A673 (cell line): ENCODE measurements around the gene FIBIN. TPM values are rescaled to one million over a fixed set of nuclear protein-coding genes. Genes with fewer than 3 reads are reported as not detected.

Experiments
- BruUV-seq: library from RNA; stranded (reverse); fragments of 400-500 nt; replicated peaks from 2 replicates; lab custom pipeline; 2021; lab: Mats Ljungman, UMichigan
- CTCF ChIA-PET: fragments of 300-600 bp; sonication (Branson Sonifier 250); formaldehyde crosslinking; loops from one replicate; lab custom pipeline; 2022; ENCODE audit warnings: antibody characterized with exemption; lab: Charles Lee
- POLR2A ChIA-PET: fragments of 300-600 bp; sonication (Branson Sonifier 250); formaldehyde crosslinking; loops from one replicate; lab custom pipeline; 2022; ENCODE audit warnings: antibody characterized with exemption; ENCODE audit not compliant: low non-redundant PET; lab: Charles Lee
- DNase-seq: peaks from one replicate; pipeline ENCODE4 v3.0.0-alpha.2; 2015; ENCODE audit warnings: low spot score
- H3K27ac ChIP-seq: fragments of 200-600 bp; sonication (generic); 2 replicates; pipeline ENCODE4 v1.5.1; 2016; ENCODE audit warnings: mixed run types, low read depth, mild to moderate bottlenecking, mixed read lengths, antibody characterized with exemption, low read length; ENCODE audit not compliant: poor library complexity, severe bottlenecking
- H3K27me3 ChIP-seq: fragments of 200-600 bp; sonication (generic); replicated peaks from 2 replicates; pipeline ENCODE4 v1.6.1; 2017; ENCODE audit warnings: mixed run types, low read depth, mild to moderate bottlenecking, mixed read lengths, antibody characterized with exemption, low read length; ENCODE audit not compliant: insufficient read depth, poor library complexity
- H3K36me3 ChIP-seq: fragments of 200-600 bp; sonication (generic); 2 replicates; pipeline ENCODE4 v1.6.1; 2016; ENCODE audit warnings: mixed run types, mild to moderate bottlenecking, mixed read lengths, antibody characterized with exemption, low read length; ENCODE audit not compliant: insufficient read depth, poor library complexity, severe bottlenecking
- H3K4me1 ChIP-seq: fragments of 200-600 bp; sonication (generic); 2 replicates; pipeline ENCODE4 v1.6.1; 2017; ENCODE audit warnings: mixed run types, mild to moderate bottlenecking, mixed read lengths, antibody characterized with exemption, low read length; ENCODE audit not compliant: insufficient read depth, poor library complexity, severe bottlenecking
- H3K4me3 ChIP-seq: fragments of 200-600 bp; sonication (generic); 2 replicates; pipeline ENCODE4 v1.5.1; 2016; ENCODE audit warnings: low read depth, mixed run types, mild to moderate bottlenecking, mixed read lengths, low read length; ENCODE audit not compliant: poor library complexity, severe bottlenecking
- H3K9me3 ChIP-seq: fragments of 200-600 bp; sonication (generic); 2 replicates; pipeline ENCODE4 v1.6.1; 2016; ENCODE audit warnings: mixed run types, low read depth, mild to moderate bottlenecking, mixed read lengths, antibody characterized with exemption, low read length; ENCODE audit not compliant: poor library complexity, severe bottlenecking
- CTCF ChIP-seq: fragments of 300-800, 200-600 bp; sonication (generic); conservative IDR thresholded peaks from 2 replicates; pipeline ENCODE4 v1.5.1; 2017; ENCODE audit warnings: low read depth, mild to moderate bottlenecking, antibody characterized with exemption, low read length, moderate library complexity, mixed read lengths
- EZH2 ChIP-seq: fragments of 200-600 bp; sonication (generic); IDR thresholded peaks from 2 replicates; pipeline ENCODE4 v1.6.1; 2017; ENCODE audit warnings: borderline replicate concordance, low read depth, mild to moderate bottlenecking, mixed read lengths, antibody characterized with exemption, low read length; ENCODE audit not compliant: poor library complexity, severe bottlenecking
- intact Hi-C: fragments of 100-400 bp; cut with micrococcal nuclease; formaldehyde crosslinking; loops from one replicate; pipeline ENCODE4 v1.10.0; 2022; ENCODE audit not compliant: unreplicated experiment
- total RNA-seq: library from RNA; stranded (reverse); gene quantifications from 2 replicates; pipeline ENCODE4 v1.2.3, GENCODE V29; 2021

FIBIN gene
- total RNA-seq, 1 experiment from 2014 or later = 0.15 TPM

DNA sequence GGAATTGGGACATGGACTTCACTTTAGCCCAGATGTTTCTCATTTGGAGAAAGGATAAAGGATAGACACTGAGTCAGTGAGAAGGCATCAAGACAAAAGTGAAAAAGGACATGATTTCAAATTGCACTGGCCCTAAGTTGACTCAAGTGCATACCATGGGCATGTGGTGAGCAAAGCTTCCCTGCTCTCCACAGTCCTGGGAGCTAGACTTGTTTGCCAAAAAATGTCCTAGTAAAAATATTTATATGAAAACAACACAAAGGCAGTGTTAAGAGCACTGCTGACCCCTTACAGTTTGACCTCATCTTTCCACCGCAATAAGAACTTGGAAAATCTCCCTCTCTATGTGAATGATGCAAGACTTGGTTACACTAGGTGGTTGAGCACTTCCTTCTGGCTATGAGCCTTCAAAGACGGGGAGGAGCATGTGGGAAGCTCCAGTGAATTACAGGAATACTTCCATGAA, 46.5 kb upstream of the FIBIN start:
- no peaks in the 10 kb centered on the region for H3K9me3 ChIP-seq
- DNase-seq = peak; percentile 45
- ChIA-PET POLR2A (no interaction called here), CTCF (no interaction called here)
- intact Hi-C loops = no loop called here
- H3K27ac ChIP-seq = no peak overlapping the region
- H3K4me3 ChIP-seq = no peak overlapping the region
- H3K4me1 ChIP-seq = peaks cover 6% of the 10 kb centered on the region
- TF ChIP-seq CTCF (no peak), EZH2 (no peak)
- peaks cover 65% of the 10 kb centered on the region for H3K27me3 ChIP-seq
- no peaks in the 10 kb centered on the region for H3K36me3 ChIP-seq
- no TSS peak for BruUV-seq

- Histone ChIP-seq H3K27me3 (peaks cover 58% of the 10 kb centered on the region), H3K9me3 (no peaks in the 10 kb centered on the region), H3K27ac (no peak overlapping the region), H3K4me3 (no peak overlapping the region), H3K4me1 (peaks cover 6% of the 10 kb centered on the region), H3K36me3 (no peaks in the 10 kb centered on the region)
- TF ChIP-seq CTCF = no peak
- TF ChIP-seq EZH2 = no peak
- no peak for DNase-seq
- CTCF ChIA-PET = no interaction called here
- no TSS peak for BruUV-seq
- intact Hi-C loops = no loop called here
- POLR2A ChIA-PET = no interaction called here
These were observed 45.8 kb upstream of the FIBIN start for GRCh38 chr11:26947904-26948639.

GRCh38 chr11:26948881-26949280, 45.0 kb upstream of the FIBIN start:
- no peaks in the 10 kb centered on the region for H3K36me3 ChIP-seq
- H3K27me3 ChIP-seq = peaks cover 50% of the 10 kb centered on the region
- DNase-seq = no peak
- no peaks in the 10 kb centered on the region for H3K9me3 ChIP-seq
- intact Hi-C loops = no loop called here
- peaks cover 6% of the 10 kb centered on the region for H3K4me1 ChIP-seq
- TF ChIP-seq EZH2 (no peak), CTCF (no peak)
- BruUV-seq = no TSS peak
- ChIA-PET CTCF (no interaction called here), POLR2A (interaction anchor here (0.7 kb wide), 1 partner anchor 129 kb away, joined by 5 read pairs; no protein-coding TSS in a partner anchor)
- no peak overlapping the region for H3K4me3 ChIP-seq
- no peak overlapping the region for H3K27ac ChIP-seq
